D721Med (cell line): ENCODE data around the gene TMEM253.

Source experiments
- DNase-seq: peaks from one replicate; pipeline ENCODE4 v3.0.0; 2011; ENCODE audit warnings: low spot score; ENCODE audit not compliant: insufficient read length
- FAIRE-seq: peaks from 2 replicates; lab custom pipeline; 2011; peaks lifted over from hg19 to GRCh38; lab: Jason Lieb, UNC
- TF ChIP-seq, protein P1 (sequence below): IDR thresholded peaks from 2 replicates; pipeline ENCODE4 v1.5.1; 2012; ENCODE audit warnings: mild to moderate bottlenecking, control low read depth; ENCODE audit not compliant: insufficient read depth; ENCODE audit errors: missing control alignments

TMEM253 gene

DNA sequence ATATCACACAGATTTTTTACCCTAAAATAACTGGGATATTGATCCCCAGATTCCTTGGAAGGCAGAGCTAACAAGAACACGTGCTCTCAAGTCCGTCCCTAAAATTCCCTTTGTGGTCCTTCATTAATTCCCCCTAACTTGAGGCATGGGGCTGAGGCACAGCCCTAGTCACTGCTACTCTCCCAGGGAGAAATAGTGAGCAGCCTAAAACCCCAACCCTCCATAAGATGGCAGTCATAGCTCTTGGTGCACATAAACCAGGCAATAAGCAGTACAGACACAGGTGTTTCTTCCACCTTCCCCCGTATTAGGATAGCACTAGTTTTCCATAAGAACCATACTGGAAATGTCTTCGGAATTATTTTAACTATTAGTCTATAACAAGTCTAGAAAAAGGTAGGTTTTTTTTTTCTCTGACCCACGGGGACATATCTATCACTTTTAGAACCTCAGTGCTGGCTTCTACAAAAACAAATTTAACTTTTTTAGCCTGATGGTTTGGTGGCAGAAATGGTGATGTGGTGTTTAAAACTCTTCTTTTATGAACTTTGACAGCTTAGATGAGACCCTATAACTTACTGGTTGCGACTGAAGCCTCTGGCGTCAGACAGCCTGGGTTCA lies 33.9 kb upstream of the TMEM253 start:
- TF ChIP-seq, protein P1, sequence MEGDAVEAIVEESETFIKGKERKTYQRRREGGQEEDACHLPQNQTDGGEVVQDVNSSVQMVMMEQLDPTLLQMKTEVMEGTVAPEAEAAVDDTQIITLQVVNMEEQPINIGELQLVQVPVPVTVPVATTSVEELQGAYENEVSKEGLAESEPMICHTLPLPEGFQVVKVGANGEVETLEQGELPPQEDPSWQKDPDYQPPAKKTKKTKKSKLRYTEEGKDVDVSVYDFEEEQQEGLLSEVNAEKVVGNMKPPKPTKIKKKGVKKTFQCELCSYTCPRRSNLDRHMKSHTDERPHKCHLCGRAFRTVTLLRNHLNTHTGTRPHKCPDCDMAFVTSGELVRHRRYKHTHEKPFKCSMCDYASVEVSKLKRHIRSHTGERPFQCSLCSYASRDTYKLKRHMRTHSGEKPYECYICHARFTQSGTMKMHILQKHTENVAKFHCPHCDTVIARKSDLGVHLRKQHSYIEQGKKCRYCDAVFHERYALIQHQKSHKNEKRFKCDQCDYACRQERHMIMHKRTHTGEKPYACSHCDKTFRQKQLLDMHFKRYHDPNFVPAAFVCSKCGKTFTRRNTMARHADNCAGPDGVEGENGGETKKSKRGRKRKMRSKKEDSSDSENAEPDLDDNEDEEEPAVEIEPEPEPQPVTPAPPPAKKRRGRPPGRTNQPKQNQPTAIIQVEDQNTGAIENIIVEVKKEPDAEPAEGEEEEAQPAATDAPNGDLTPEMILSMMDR = peak; percentile 23
- FAIRE-seq = no peak
- DNase-seq = no peak

- TF ChIP-seq, protein P1 = peak; percentile 64
- DNase-seq = no peak
- FAIRE-seq = no peak
These were observed 32.1 kb upstream of the TMEM253 start for GRCh38 chr14:21068521-21069387.

DNA sequence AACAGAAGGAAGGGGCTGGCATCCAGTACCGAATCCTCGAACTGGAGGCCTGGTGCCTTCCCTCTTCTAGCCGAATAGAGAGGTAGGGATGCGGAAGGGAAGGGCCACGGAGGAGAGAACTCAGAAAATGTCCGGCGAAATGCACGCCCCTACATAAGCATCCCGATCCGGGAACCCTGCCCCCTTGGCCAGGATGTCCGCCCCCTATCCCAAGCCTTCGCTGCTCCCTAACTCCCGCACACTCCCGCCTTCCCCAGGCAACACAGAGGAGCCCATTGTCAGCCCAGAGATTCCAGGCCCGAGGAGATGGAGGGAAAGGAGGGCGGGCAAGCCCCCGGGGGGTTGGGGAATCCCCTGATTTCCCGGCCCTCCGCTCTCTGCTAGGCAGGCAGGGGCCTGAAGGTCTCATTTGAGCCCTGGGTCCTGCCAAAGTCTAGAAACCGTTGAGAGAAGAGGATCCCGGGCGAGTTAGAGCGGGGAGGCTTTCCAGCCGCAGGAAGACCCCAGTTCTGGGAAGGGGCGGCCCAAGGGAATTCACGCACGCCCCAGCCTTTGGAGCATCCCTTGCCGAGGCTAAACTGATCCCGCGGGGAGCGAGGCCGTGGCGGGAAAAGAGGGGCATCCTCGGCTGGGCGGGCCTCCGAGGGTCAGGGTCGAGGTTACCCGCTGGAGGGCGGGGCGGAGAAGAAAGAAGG lies 31.3 kb upstream of the TMEM253 start:
- DNase-seq (no peak), FAIRE-seq (no peak)
- TF ChIP-seq, protein P1 = no peak

- TF ChIP-seq, protein P1 = no peak
- FAIRE-seq (no peak), DNase-seq (no peak)
These were observed 30.7 kb upstream of the TMEM253 start, which contains the start of gene ARHGEF40 for GRCh38 chr14:21070083-21070609. ARHGEF40 (plus strand) TSS chr14:21070304; CDS start chr14:21070397, 93 bp downstream.

- FAIRE-seq (no peak), DNase-seq (no peak)
- TF ChIP-seq, protein P1 = no peak
These were observed 30.1 kb upstream of the TMEM253 start for GRCh38 chr14:21070610-21071224.

DNA sequence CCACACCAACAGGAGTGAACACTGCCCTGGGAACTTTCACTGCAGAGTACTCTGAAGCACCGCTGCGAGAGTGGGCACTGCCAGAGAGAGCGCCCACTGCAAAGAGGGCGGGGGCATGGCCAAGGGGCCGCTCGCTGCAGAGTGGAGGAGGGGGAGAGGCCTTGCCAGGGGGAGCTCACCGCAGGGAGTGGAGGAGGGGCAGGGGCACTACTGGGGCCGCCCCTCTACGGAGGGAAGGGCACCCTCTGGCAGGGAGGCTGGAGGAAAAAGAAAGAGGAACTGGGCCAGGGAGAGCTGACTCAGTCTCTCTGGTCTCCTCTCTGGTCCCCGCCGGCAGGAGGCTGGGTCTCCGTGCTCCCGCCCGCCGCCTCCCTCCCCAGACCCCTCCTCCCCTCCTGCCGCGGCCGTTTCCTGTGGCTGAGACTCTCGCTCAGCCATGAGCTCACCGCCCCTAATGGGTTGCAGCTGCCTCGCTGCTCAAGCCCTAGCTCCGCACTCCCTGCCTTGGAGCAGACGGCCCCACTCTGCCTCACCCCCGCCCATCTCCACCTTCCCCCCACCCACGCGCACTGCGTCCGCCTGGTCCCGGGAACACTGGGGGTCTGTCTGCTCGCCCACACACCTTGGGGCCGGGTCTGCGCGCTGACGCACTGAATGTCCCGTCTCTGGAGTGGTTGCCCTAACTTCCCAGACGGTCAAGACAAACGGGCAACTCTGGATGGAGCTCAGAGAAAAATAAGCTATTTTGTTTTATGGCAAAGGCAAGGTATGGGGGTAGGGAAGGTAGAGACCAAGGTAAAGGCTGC lies 29.4 kb upstream of the TMEM253 start:
- FAIRE-seq (no peak), DNase-seq (no peak)
- TF ChIP-seq, protein P1 = no peak
